B cell (primary cell): Measurements from ENCODE around the gene RASSF3. TPM values are rescaled to one million over a fixed set of nuclear protein-coding genes. Genes with fewer than 3 reads are reported as not detected.
A peak's percentile ranks its signal among the peaks of the same experiment; 100 is the strongest.

Source experiments
- ATAC-seq: fragments of 200-7000 bp; cut with Tn5 transposase; one replicate; pipeline ENCODE4 v1.10.0; 2021; ENCODE audit warnings: low read depth, mild to moderate bottlenecking, moderate number of reproducible peaks, moderate library complexity
- CTCF ChIA-PET: fragments of 350-600 bp; sonication (Branson Sonifier 250); formaldehyde crosslinking; loops from one replicate; lab custom pipeline; 2021; ENCODE audit warnings: antibody characterized with exemption, inconsistent platforms; lab: Charles Lee
- POLR2A ChIA-PET: fragments of 350-600 bp; sonication (Branson Sonifier 250); formaldehyde crosslinking; loops from one replicate; lab custom pipeline; 2021; ENCODE audit warnings: antibody characterized with exemption; lab: Charles Lee
- DNase-seq: peaks from one replicate; pipeline ENCODE4 v3.0.0; 2013
- H2AFZ ChIP-seq: 2 replicates; pipeline ENCODE4 v1.6.1; 2012; ENCODE audit warnings: mild to moderate bottlenecking, low read depth, low read length; ENCODE audit not compliant: insufficient read depth, poor library complexity, severe bottlenecking
- H3K27ac ChIP-seq, 2 donors: 1 replicate in 1 of 2; 2 replicates in 1 of 2; pipeline ENCODE4 v1.5.1; 2012 to 2013; ENCODE audit warnings: low read length in 2 of 2, mild to moderate bottlenecking in 2 of 2, moderate library complexity in 1 of 2
- H3K27me3 ChIP-seq, 4 experiments: fragments of 200-600 bp in 1 of 4; sonication (generic) in 1 of 4; replicated peaks in 1 of 4; 1 replicate in 2 of 4; 2 replicates in 2 of 4; pipeline versions ENCODE4 v1.6.1 to v1.7.0; 2013 to 2016; ENCODE audit warnings: low read length in 3 of 4, mild to moderate bottlenecking in 2 of 4, mixed read lengths in 1 of 4, moderate library complexity in 1 of 4; ENCODE audit not compliant: insufficient read depth in 4 of 4, control insufficient read depth in 3 of 4; ENCODE audit errors: control extremely low read depth in 1 of 4
- H3K36me3 ChIP-seq, 2 experiments: replicated peaks in 1 of 2; 1 replicate in 1 of 2; 2 replicates in 1 of 2; pipeline versions ENCODE4 v1.6.1 to v1.7.1; 2013; ENCODE audit warnings: low read length in 1 of 2; ENCODE audit not compliant: insufficient read depth in 2 of 2, control insufficient read depth in 1 of 2; ENCODE audit errors: control extremely low read depth in 1 of 2, extremely low read depth in 1 of 2
- H3K4me1 ChIP-seq, 2 donors: fragments of 200-600 bp in 1 of 2; sonication (generic) in 1 of 2; 1 replicate in 1 of 2; 2 replicates in 1 of 2; pipeline versions ENCODE4 v1.5.1 to v1.6.1; 2013 to 2017; ENCODE audit warnings: low read length in 2 of 2; ENCODE audit not compliant: control insufficient read depth in 2 of 2, insufficient read depth in 2 of 2
- H3K4me2 ChIP-seq: replicated peaks from 2 replicates; pipeline ENCODE3; 2012; ENCODE audit warnings: mild to moderate bottlenecking, low read depth, low read length; ENCODE audit not compliant: poor library complexity, severe bottlenecking
- H3K4me3 ChIP-seq, 5 experiments: fragments of 200-600 bp in 1 of 5; sonication (generic) in 1 of 5; 1 replicate in 3 of 5; 2 replicates in 2 of 5; pipeline versions ENCODE4 v1.5.1 to v1.7.0; 2011 to 2016; ENCODE audit warnings: low read length in 4 of 5, mild to moderate bottlenecking in 4 of 5, low read depth in 2 of 5, control low read depth in 1 of 5, moderate library complexity in 1 of 5; ENCODE audit not compliant: insufficient read depth in 1 of 5; ENCODE audit errors: control extremely low read depth in 1 of 5, extremely low read depth in 1 of 5
- H3K79me2 ChIP-seq: fragments of 200-600 bp; sonication (generic); one replicate; pipeline ENCODE4 v1.6.0; 2016; ENCODE audit warnings: low read length; ENCODE audit not compliant: control insufficient read depth, insufficient read depth
- H3K9ac ChIP-seq: fragments of 200-600 bp; sonication (generic); 2 replicates; pipeline ENCODE4 v1.6.1; 2017; ENCODE audit warnings: mild to moderate bottlenecking, low read length, moderate library complexity
- H3K9me3 ChIP-seq, 3 donors: one replicate each; pipeline versions ENCODE4 v1.6.1 to v1.7.1; 2013; ENCODE audit warnings: low read length in 2 of 3; ENCODE audit not compliant: control insufficient read depth in 2 of 3, insufficient read depth in 1 of 3; ENCODE audit errors: control extremely low read depth in 1 of 3
- H4K20me1 ChIP-seq: 2 replicates; pipeline ENCODE4 v1.6.0; 2012; ENCODE audit warnings: mild to moderate bottlenecking, low read length; ENCODE audit not compliant: insufficient read depth, control insufficient read depth, poor library complexity, severe bottlenecking
- H3K27ac Mint-ChIP-seq: one replicate; pipeline ENCODE4 v1.8.0; 2021; ENCODE audit warnings: mixed read lengths
- H3K27me3 Mint-ChIP-seq: one replicate; pipeline ENCODE4 v1.8.0; 2021; ENCODE audit warnings: mixed read lengths
- H3K4me1 Mint-ChIP-seq: one replicate; pipeline ENCODE4 v1.8.0; 2021; ENCODE audit warnings: mixed read lengths
- H3K4me3 Mint-ChIP-seq: one replicate; pipeline ENCODE4 v1.8.0; 2021; ENCODE audit warnings: mixed read lengths
- H3K9me3 Mint-ChIP-seq: one replicate; pipeline ENCODE4 v1.8.0; 2022; ENCODE audit warnings: mixed read lengths; ENCODE audit not compliant: insufficient read depth
- EZH2 ChIP-seq: IDR thresholded peaks from 2 replicates; pipeline ENCODE4 v1.6.1; 2012; ENCODE audit warnings: borderline replicate concordance, low read depth, mild to moderate bottlenecking, moderate library complexity, low read length; ENCODE audit not compliant: insufficient read depth, poor library complexity, severe bottlenecking
- WGBS: methylation state at CpG from one replicate; pipeline ENCODE4 v1.1.5; 2013; ENCODE audit warnings: missing lambda C conversion rate; ENCODE audit not compliant: insufficient coverage; 5-methylcytosine and 5-hydroxymethylcytosine counted together
- intact Hi-C: fragments of 100-400 bp; cut with micrococcal nuclease; formaldehyde crosslinking; loops from one replicate; pipeline ENCODE4 v1.10.0; 2022
- polyA plus RNA-seq: library from polyadenylated mRNA; depleted of rRNA; stranded (reverse); fragments of >200 nt; gene quantifications from 2 replicates; pipeline ENCODE4 v1.2.3, GENCODE V29; 2012
- total RNA-seq, 2 donors: library from RNA; stranded (reverse); fragments of 120-200 nt in 1 of 2; gene quantifications; 1 replicate in 1 of 2; 2 replicates in 1 of 2; pipeline versions ENCODE4 v1.2.3 to v1.2.4, GENCODE V29; 2013 to 2022
- TF ChIP-seq, protein P1 (sequence below): fragments of 200-600 bp; IDR thresholded peaks from one replicate; pipeline ENCODE4 v1.8.0; 2022; ENCODE audit warnings: antibody characterized with exemption, mild to moderate bottlenecking

The RASSF3 gene
- total and polyA plus RNA-seq, 2 donors (not counting 1 experiment from before 2014, with no cell fraction given), result 25.8 to 104 TPM

GRCh38 chr12:64663015-64663414 is 52.7 kb downstream of the RASSF3 start:
- H4K20me1 ChIP-seq, result peaks cover 14% of the 10 kb centered on the region
- peaks cover 98% of the 10 kb centered on the region for H3K79me2 ChIP-seq
- no peaks in the 10 kb centered on the region for H3K27me3 ChIP-seq
- Mint-ChIP-seq H3K4me1 (peaks cover 80% of the 10 kb centered on the region), H3K27ac (peak overlapping the region; percentile 4), H3K27me3 (no peaks in the 10 kb centered on the region), H3K4me3 (no peak overlapping the region), H3K9me3 (no peaks in the 10 kb centered on the region)
- H3K4me1 ChIP-seq, result peaks cover 50 to 60% of the 10 kb centered on the region in 2 donors
- peaks cover 0 to 8% of the 10 kb centered on the region in 2 experiments for H3K36me3 ChIP-seq
- no CpG with 5 or more reads among the region's 5 CpGs for WGBS
- H3K4me2 ChIP-seq, result no peak overlapping the region
- H3K9me3 ChIP-seq, result peaks cover 0 to 3% (median 0%) of the 10 kb centered on the region in 3 donors
- TF ChIP-seq EZH2, result no peak
- TF ChIP-seq, protein P1, sequence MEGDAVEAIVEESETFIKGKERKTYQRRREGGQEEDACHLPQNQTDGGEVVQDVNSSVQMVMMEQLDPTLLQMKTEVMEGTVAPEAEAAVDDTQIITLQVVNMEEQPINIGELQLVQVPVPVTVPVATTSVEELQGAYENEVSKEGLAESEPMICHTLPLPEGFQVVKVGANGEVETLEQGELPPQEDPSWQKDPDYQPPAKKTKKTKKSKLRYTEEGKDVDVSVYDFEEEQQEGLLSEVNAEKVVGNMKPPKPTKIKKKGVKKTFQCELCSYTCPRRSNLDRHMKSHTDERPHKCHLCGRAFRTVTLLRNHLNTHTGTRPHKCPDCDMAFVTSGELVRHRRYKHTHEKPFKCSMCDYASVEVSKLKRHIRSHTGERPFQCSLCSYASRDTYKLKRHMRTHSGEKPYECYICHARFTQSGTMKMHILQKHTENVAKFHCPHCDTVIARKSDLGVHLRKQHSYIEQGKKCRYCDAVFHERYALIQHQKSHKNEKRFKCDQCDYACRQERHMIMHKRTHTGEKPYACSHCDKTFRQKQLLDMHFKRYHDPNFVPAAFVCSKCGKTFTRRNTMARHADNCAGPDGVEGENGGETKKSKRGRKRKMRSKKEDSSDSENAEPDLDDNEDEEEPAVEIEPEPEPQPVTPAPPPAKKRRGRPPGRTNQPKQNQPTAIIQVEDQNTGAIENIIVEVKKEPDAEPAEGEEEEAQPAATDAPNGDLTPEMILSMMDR, result no peak
- DNase-seq (no peak), ATAC-seq (no peak)
- peak overlapping the region in 1 of 2 donors; percentile 41 for H3K27ac ChIP-seq
- ChIA-PET POLR2A (interaction anchor here (1.7 kb wide), 1 partner anchor 53 kb away, joined by 3 read pairs; no protein-coding TSS in a partner anchor), CTCF (interaction anchor here (0.5 kb wide), 1 partner anchor 14 kb away, joined by 3 read pairs; no protein-coding TSS in a partner anchor)
- no peak overlapping the region for H2AFZ ChIP-seq
- no peak overlapping the region for H3K4me3 ChIP-seq
- intact Hi-C loops, result no loop called here
- H3K9ac ChIP-seq, result no peak overlapping the region

DNA sequence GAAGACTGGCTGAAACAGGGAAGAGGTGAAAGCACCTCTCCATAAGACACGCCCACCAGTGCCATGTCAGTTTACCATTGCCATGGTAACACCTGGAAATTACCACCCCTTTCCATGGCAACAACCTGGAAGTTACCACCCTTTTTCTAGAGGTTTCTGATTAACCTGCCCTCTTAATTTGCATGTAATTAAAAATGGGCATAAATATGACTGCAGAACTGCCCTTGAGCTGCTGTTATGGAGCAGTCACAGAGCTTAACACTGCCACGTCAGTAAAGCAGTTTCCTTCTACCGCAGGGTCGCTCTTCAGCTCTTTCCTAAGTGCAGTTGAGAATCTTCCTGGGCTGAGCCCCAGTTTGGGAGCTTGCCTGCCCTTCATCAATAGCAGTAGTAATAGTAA is 55.2 kb downstream of the RASSF3 start:
- ATAC-seq, result peak; percentile 53
- Mint-ChIP-seq H3K27ac (peak overlapping the region; percentile 72), H3K27me3 (no peaks in the 10 kb centered on the region), H3K4me3 (peak overlapping the region; percentile 51), H3K4me1 (peaks cover 82% of the 10 kb centered on the region), H3K9me3 (no peaks in the 10 kb centered on the region)
- intact Hi-C loops, result loop anchor here (2.0 to 5.0 kb wide), 2 partner anchors 13 to 38 kb away; no protein-coding TSS in a partner anchor
- no peak for TF ChIP-seq EZH2
- TF ChIP-seq, protein P1, result no peak
- peak overlapping the region in 1 of 5 experiments; percentile 29 for H3K4me3 ChIP-seq
- POLR2A ChIA-PET, result interaction anchor here (1.2 kb wide), 1 partner anchor 55 kb away, joined by 4 read pairs; the partner anchor contains the start of gene RASSF3
- no peak overlapping the region for H2AFZ ChIP-seq
- peaks cover 90% of the 10 kb centered on the region for H3K79me2 ChIP-seq
- peaks cover 0 to 3% of the 10 kb centered on the region in 2 experiments for H3K36me3 ChIP-seq
- H3K9ac ChIP-seq, result peak overlapping the region; percentile 27
- H4K20me1 ChIP-seq, result peaks cover 22% of the 10 kb centered on the region
- peaks cover 61 to 75% of the 10 kb centered on the region in 2 donors for H3K4me1 ChIP-seq
- H3K4me2 ChIP-seq, result peak overlapping the region; percentile 56
- DNase-seq, result peak; percentile 86
- 34% methylated on average over 4 of the region's 4 CpGs for WGBS
- peak overlapping the region; percentile 66 to 87 for H3K27ac ChIP-seq
- CTCF ChIA-PET, result interaction anchor here (0.9 to 1.0 kb wide), 3 partner anchors 14 to 116 kb away, joined by 3 to 5 read pairs (median 3); no protein-coding TSS in a partner anchor
- peaks cover 0 to 3% (median 0%) of the 10 kb centered on the region in 3 donors for H3K9me3 ChIP-seq
- no peaks in the 10 kb centered on the region for H3K27me3 ChIP-seq
